SK-N-SH (cell line): ENCODE results near the gene EPOP. TPM values are rescaled to one million over a fixed set of nuclear protein-coding genes. Genes with fewer than 3 reads are reported as not detected.

Source experiments
- CTCF ChIA-PET: fragments of 300-600, 350-600 bp; formaldehyde crosslinking; extraction: SDS; loops from one replicate; lab custom pipeline; 2021; lab: Yijun Ruan, JAX
- POLR2A ChIA-PET: fragments of 350-600 bp; sonication (Branson Sonifier 250); formaldehyde crosslinking; extraction: SDS; loops from one replicate; lab custom pipeline; 2020; ENCODE audit warnings: antibody characterized with exemption, inconsistent platforms; lab: Yijun Ruan, JAX
- DNase-seq: peaks from one replicate; pipeline ENCODE4 v3.0.0; 2012
- H2AFZ ChIP-seq: fragments of 200-600 bp; sonication (generic); 2 replicates; pipeline ENCODE4 v1.8.1; 2016; ENCODE audit warnings: antibody characterized with exemption, mild to moderate bottlenecking, low read depth
- H3F3A ChIP-seq: fragments of 200-600 bp; sonication (generic); replicated peaks from 2 replicates; pipeline ENCODE3; 2016; ENCODE audit warnings: antibody characterized with exemption, mild to moderate bottlenecking; ENCODE audit not compliant: insufficient read depth
- H3K27ac ChIP-seq, 2 experiments: fragments of 200-500 bp in 1 of 2; fragments of 200-600 bp in 1 of 2; sonication (Bioruptor generic) in 1 of 2; sonication (generic), shearing (Covaris generic) in 1 of 2; 2 replicates each; pipeline versions ENCODE4 v1.5.1 to v1.6.1; 2014 to 2016; ENCODE audit warnings: low read depth in 2 of 2, inconsistent platforms in 1 of 2, low read length in 1 of 2, mild to moderate bottlenecking in 1 of 2, mixed read lengths in 1 of 2
- H3K27me3 ChIP-seq: fragments of 200-600 bp; sonication (generic), shearing (Covaris generic); 2 replicates; pipeline ENCODE4 v1.6.1; 2016; ENCODE audit warnings: mixed run types; ENCODE audit not compliant: insufficient read depth
- H3K36me3 ChIP-seq, 2 experiments: fragments of 200-500 bp in 1 of 2; fragments of 200-600 bp in 1 of 2; sonication (Bioruptor generic) in 1 of 2; sonication (generic) in 1 of 2; replicated peaks in 1 of 2; 2 replicates each; pipeline versions ENCODE3 to v1.5.1; 2014 to 2016; ENCODE audit warnings: low read length in 1 of 2, mild to moderate bottlenecking in 1 of 2; ENCODE audit not compliant: insufficient read depth in 2 of 2, control insufficient read depth in 1 of 2
- H3K4me1 ChIP-seq, 2 experiments: fragments of 200-500 bp in 1 of 2; fragments of 200-600 bp in 1 of 2; sonication (Bioruptor generic) in 1 of 2; sonication (generic), shearing (Covaris generic) in 1 of 2; 2 replicates each; pipeline versions ENCODE4 v1.5.1 to v1.6.1; 2014 to 2016; ENCODE audit warnings: low read depth in 1 of 2, low read length in 1 of 2, mixed run types in 1 of 2; ENCODE audit not compliant: insufficient read depth in 2 of 2, control insufficient read depth in 1 of 2
- H3K4me2 ChIP-seq: fragments of 200-600 bp; sonication (generic), shearing (Covaris generic); 2 replicates; pipeline ENCODE4 v1.6.1; 2017; ENCODE audit warnings: mixed run types
- H3K4me3 ChIP-seq, 2 experiments: fragments of 200-500 bp in 1 of 2; fragments of 200-600 bp in 1 of 2; sonication (Bioruptor generic) in 1 of 2; sonication (generic), shearing (Covaris generic) in 1 of 2; 2 replicates each; pipeline versions ENCODE4 v1.5.1 to v1.8.1; 2014 to 2016; ENCODE audit warnings: low read depth in 2 of 2, inconsistent platforms in 1 of 2, low read length in 1 of 2, mild to moderate bottlenecking in 1 of 2, mixed read lengths in 1 of 2, moderate library complexity in 1 of 2
- H3K79me2 ChIP-seq: fragments of 200-600 bp; sonication (generic); 2 replicates; pipeline ENCODE4 v1.8.1; 2017; ENCODE audit warnings: mild to moderate bottlenecking; ENCODE audit not compliant: insufficient read depth
- H3K9ac ChIP-seq: fragments of 200-600 bp; sonication (generic); 2 replicates; pipeline ENCODE4 v1.6.1; 2017; ENCODE audit warnings: mixed run types
- H3K9me2 ChIP-seq: fragments of 200-600 bp; sonication (generic); 2 replicates; pipeline ENCODE4 v1.6.1; 2017; ENCODE audit warnings: mixed run types
- H3K9me3 ChIP-seq: fragments of 200-600 bp; sonication (generic); 2 replicates; pipeline ENCODE4 v1.6.1; 2017; ENCODE audit warnings: mixed run types, mild to moderate bottlenecking, moderate library complexity
- H4K20me1 ChIP-seq: fragments of 200-600 bp; sonication (generic); 2 replicates; pipeline ENCODE4 v1.6.1; 2017; ENCODE audit warnings: mild to moderate bottlenecking, mixed run types; ENCODE audit not compliant: insufficient read depth
- CHD2 ChIP-seq: fragments of 150-350 bp; IDR thresholded peaks from 2 replicates; pipeline ENCODE4 v1.6.1; 2018; ENCODE audit warnings: low read length; ENCODE audit not compliant: partially characterized antibody
- CTCF ChIP-seq: fragments of 200-600 bp; sonication (generic); IDR thresholded peaks from 2 replicates; pipeline ENCODE4 v1.6.1; 2017; ENCODE audit warnings: antibody characterized with exemption, mild to moderate bottlenecking, moderate library complexity
- ELF1 ChIP-seq: IDR thresholded peaks from 2 replicates; pipeline ENCODE4 v1.4.0; 2012
- EP300 ChIP-seq, 2 experiments: IDR thresholded peaks; 2 replicates each; pipeline versions ENCODE4 v1.4.0 to v1.6.1; 2012; ENCODE audit warnings: borderline replicate concordance in 1 of 2, low read depth in 1 of 2, low read length in 1 of 2
- EZH2phosphoT487 ChIP-seq: fragments of 200-600 bp; sonication (generic); IDR thresholded peaks from 2 replicates; pipeline ENCODE4 v1.6.1; 2017; ENCODE audit warnings: low read depth, mixed run types, mild to moderate bottlenecking, antibody characterized with exemption, moderate library complexity, borderline replicate concordance
- FOSL2 ChIP-seq: IDR thresholded peaks from 2 replicates; pipeline ENCODE4 v1.4.0; 2012; ENCODE audit warnings: low read depth, mild to moderate bottlenecking, moderate library complexity, borderline replicate concordance
- FOXM1 ChIP-seq: IDR thresholded peaks from 2 replicates; pipeline ENCODE4 v1.4.0; 2012; ENCODE audit warnings: low read depth, mild to moderate bottlenecking
- JUND ChIP-seq: IDR thresholded peaks from 2 replicates; pipeline ENCODE4 v1.4.0; 2012
- MAX ChIP-seq: IDR thresholded peaks from 2 replicates; pipeline ENCODE4 v1.4.0; 2012; ENCODE audit warnings: low read depth
- MEF2A ChIP-seq: IDR thresholded peaks from 2 replicates; pipeline ENCODE4 v1.4.0; 2012; ENCODE audit warnings: low read depth, borderline replicate concordance
- NFIC ChIP-seq: IDR thresholded peaks from 2 replicates; pipeline ENCODE4 v1.4.0; 2012; ENCODE audit warnings: borderline replicate concordance
- NRF1 ChIP-seq: IDR thresholded peaks from 2 replicates; pipeline ENCODE4 v1.6.1; 2012; ENCODE audit warnings: low read depth, mild to moderate bottlenecking, low read length
- PBX3 ChIP-seq: IDR thresholded peaks from 2 replicates; pipeline ENCODE4; 2012
- POLR2AphosphoS5 ChIP-seq: IDR thresholded peaks from 2 replicates; pipeline ENCODE4 v1.6.1; 2012; ENCODE audit warnings: low read depth, low read length
- RAD21 ChIP-seq: IDR thresholded peaks from 2 replicates; pipeline ENCODE4 v1.6.1; 2012; ENCODE audit warnings: mild to moderate bottlenecking, low read length
- RFX5 ChIP-seq: IDR thresholded peaks from 2 replicates; pipeline ENCODE4 v1.6.1; 2012; ENCODE audit warnings: mild to moderate bottlenecking, improper control_type of control experiment, low read length
- TAF1 ChIP-seq: IDR thresholded peaks from 2 replicates; pipeline ENCODE4 v1.6.1; 2012; ENCODE audit warnings: low read depth, mild to moderate bottlenecking, low read length, moderate library complexity, borderline replicate concordance
- TCF12 ChIP-seq: IDR thresholded peaks from 2 replicates; pipeline ENCODE4 v1.4.0; 2012
- TEAD4 ChIP-seq: IDR thresholded peaks from 2 replicates; pipeline ENCODE4 v1.4.0; 2012; ENCODE audit warnings: mild to moderate bottlenecking, borderline replicate concordance; ENCODE audit not compliant: insufficient read depth
- USF1 ChIP-seq: IDR thresholded peaks from 2 replicates; pipeline ENCODE4 v1.4.0; 2012; ENCODE audit warnings: low read depth, borderline replicate concordance
- USF2 ChIP-seq: fragments of 150-350 bp; IDR thresholded peaks from 2 replicates; pipeline ENCODE4 v1.6.1; 2017; ENCODE audit warnings: antibody characterized with exemption, low read length, low read depth, borderline replicate concordance
- YY1 ChIP-seq: IDR thresholded peaks from 2 replicates; pipeline ENCODE4 v1.4.0; 2012; ENCODE audit warnings: low read depth, mild to moderate bottlenecking
- ZBTB33 ChIP-seq: IDR thresholded peaks from 2 replicates; pipeline ENCODE4 v1.4.0; 2012; ENCODE audit warnings: low read depth, borderline replicate concordance
- whole genome bisulfite sequencing: methylation state at CpG from one replicate; pipeline ENCODE4 v1.1.6; 2017; ENCODE audit warnings: low lambda C conversion rate; 5-methylcytosine and 5-hydroxymethylcytosine counted together
- polyA plus RNA-seq, 3 experiments: library from polyadenylated mRNA; depleted of rRNA; stranded (reverse); fragments of >200 nt; gene quantifications; 2 replicates each; pipeline ENCODE4 v1.2.3, GENCODE V29; 2012

Gene EPOP
- polyA plus RNA-seq, 1 of the 3 experiments (the other 2 are of a cell fraction): 3.1 TPM

GRCh38 chr17:38711792-38712571 is 37.2 kb upstream of the EPOP start (continued):
- no peak for TF ChIP-seq CTCF
- no peak for TF ChIP-seq TCF12
- TF ChIP-seq TAF1: no peak
- TF ChIP-seq CHD2: no peak
- no peak for TF ChIP-seq MAX
- TF ChIP-seq FOXM1: no peak
- TF ChIP-seq EZH2phosphoT487: no peak

- POLR2A ChIA-PET: interaction anchor here (0.8 to 1.2 kb wide), 3 partner anchors 9 to 56 kb away, joined by 3 read pairs; no protein-coding TSS in a partner anchor
- CTCF ChIA-PET: interaction anchor here (0.6 to 3.1 kb wide), 5 partner anchors 13 to 44 kb away, joined by 3 to 14 read pairs (median 5); no protein-coding TSS in a partner anchor
- TF ChIP-seq RAD21 (no peak), JUND (no peak), EP300 (IDR thresholded peaks at IDR 0.05; ENCODE audit: borderline replicate concordance in 1 of 2, low read depth in 1 of 2, low read length in 1 of 2) (no peak), USF2 (no peak), CHD2 (no peak), YY1 (no peak), PBX3 (no peak), NFIC (no peak), POLR2AphosphoS5 (no peak), MEF2A (no peak), ELF1 (no peak), TEAD4 (no peak), ZBTB33 (no peak), RFX5 (no peak), FOSL2 (no peak), USF1 (no peak), NRF1 (no peak)
Observed at GRCh38 chr17:38710985-38711384, 36.2 kb upstream of the EPOP start.

More at GRCh38 chr17:38710985-38711384, 36.2 kb upstream of the EPOP start:
- H3K27ac ChIP-seq: no peak overlapping the region
- H3K4me3 ChIP-seq: no peak overlapping the region
- H3K4me2 ChIP-seq: no peak overlapping the region
- H3K79me2 ChIP-seq: peaks cover 32% of the 10 kb centered on the region; the same call in 1 of the 2 replicates
- H3K4me1 ChIP-seq: peaks cover 6 to 18% of the 10 kb centered on the region in 2 experiments; a peak in 2 of 4 replicates
- H2AFZ ChIP-seq: no peak overlapping the region
- no peak overlapping the region for H3K9ac ChIP-seq
- H3K9me3 ChIP-seq: no peaks in the 10 kb centered on the region
- H4K20me1 ChIP-seq: peaks cover 9% of the 10 kb centered on the region; the same call in 1 of the 2 replicates
- no peaks in the 10 kb centered on the region for H3K9me2 ChIP-seq
- WGBS: 87% methylated on average over 5 of the region's 5 CpGs
- peaks cover 5% of the 10 kb centered on the region for H3F3A ChIP-seq
- no peaks in the 10 kb centered on the region for H3K27me3 ChIP-seq
- peaks cover 20 to 67% of the 10 kb centered on the region in 2 experiments for H3K36me3 ChIP-seq
- no peak for DNase-seq
